Fibroblast of gingiva (primary cell): ENCODE data around the gene RBP5.

Experiments used
- DNase-seq: peaks from one replicate; pipeline ENCODE4 v3.0.0-alpha.2; 2011; ENCODE audit warnings: low read depth

RBP5 gene, protein sequence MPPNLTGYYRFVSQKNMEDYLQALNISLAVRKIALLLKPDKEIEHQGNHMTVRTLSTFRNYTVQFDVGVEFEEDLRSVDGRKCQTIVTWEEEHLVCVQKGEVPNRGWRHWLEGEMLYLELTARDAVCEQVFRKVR

GRCh38 chr12:7128681-7129286, at the start of gene RBP5:
Gene RBP5, minus strand, starts transcription at chr12:7128889. Its CDS starts 114 bp downstream, at chr12:7128775.
- DNase-seq, result no peak

DNA sequence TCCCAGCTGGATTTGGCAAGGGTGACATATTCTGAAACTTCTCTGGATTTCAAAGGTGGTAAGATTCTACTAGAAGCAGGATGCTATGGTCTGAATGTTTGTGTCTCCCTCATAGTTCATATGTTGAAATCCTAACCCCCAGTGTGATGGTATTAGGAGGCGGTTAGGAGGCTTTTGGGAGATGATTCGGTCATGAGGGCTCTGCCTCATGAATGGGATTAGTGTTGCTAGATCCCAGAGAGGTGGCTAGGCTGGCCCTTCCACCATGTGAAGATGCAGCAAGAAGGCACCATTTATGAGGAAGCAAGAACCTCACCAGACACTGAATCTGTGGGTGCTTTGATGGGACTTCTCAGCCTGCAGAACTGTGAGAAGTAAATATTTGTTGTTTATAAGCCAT, 49.8 kb upstream of the RBP5 start:
- DNase-seq, result no peak

GRCh38 chr12:7176595-7176994, 47.9 kb upstream of the RBP5 start:
- DNase-seq, result no peak

DNA sequence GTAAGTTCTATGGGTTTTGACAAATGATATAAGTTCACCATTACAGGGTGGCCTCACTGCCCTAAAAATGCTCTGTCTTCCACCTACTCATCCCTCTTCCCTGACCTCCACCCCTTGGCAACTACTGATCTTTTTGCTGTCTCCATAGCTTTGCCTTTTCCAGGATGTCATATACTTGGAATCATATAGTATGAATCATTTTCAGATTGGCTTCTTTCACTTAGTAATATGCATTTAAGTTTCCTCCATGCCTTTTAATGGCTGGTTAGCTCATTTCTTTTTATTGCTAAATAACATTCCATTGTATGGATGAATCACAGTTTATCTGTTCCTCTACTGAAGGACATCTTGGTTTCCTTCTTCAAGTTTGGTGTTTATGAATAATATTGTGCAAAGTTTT, 46.8 kb upstream of the RBP5 start:
- DNase-seq, result no peak

DNA sequence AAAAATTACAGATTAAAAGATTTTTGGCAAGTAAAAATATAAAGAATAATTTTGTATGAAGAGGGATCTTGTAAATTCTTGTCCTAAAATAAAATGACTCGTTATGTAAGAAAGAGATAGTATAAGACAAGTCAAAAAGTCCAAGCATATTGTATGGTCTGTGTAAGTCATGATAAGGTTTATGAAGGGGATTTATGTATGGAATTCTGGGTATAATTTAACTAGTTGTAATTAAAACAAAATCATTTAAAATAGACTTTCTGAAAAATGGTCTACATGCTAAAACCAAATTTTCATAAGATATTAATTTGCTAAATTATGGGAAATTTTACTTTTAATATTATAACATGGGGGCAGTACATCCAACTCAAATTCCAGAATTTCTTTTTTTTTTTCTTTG, 43.2 kb upstream of the RBP5 start:
- no peak for DNase-seq

GRCh38 chr12:7169951-7170350, 41.3 kb upstream of the RBP5 start:
- DNase-seq, result no peak

GRCh38 chr12:7162691-7163114, 34.0 kb upstream of the RBP5 start:
- DNase-seq, result no peak

GRCh38 chr12:7161811-7162210, 33.1 kb upstream of the RBP5 start:
- peak; percentile 95 for DNase-seq

GRCh38 chr12:7161327-7161726, 32.6 kb upstream of the RBP5 start:
- DNase-seq, result no peak

GRCh38 chr12:7160183-7160582, 31.5 kb upstream of the RBP5 start:
- no peak for DNase-seq

GRCh38 chr12:7158781-7159609, 30.3 kb upstream of the RBP5 start:
- DNase-seq, result peak; percentile 32

DNA sequence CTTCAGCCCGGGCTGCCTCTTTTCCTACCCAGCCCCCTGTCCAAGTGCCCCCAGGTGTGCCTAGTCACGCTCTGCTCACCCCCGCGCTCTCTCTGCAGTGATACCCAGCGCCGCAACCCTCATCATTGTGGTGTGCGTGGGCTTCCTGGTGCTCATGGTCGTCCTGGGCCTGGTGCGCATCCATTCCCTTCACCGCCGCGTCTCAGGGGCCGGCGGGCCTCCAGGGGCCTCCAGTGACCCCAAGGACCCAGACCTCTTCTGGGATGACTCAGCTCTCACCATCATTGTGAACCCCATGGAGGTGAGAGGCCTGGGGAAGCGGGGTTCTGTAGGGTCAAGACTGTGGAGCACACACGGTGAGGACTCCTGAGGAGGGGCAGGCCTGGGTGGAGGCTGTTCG, 28.7 kb upstream of the RBP5 start:
- no peak for DNase-seq

DNA sequence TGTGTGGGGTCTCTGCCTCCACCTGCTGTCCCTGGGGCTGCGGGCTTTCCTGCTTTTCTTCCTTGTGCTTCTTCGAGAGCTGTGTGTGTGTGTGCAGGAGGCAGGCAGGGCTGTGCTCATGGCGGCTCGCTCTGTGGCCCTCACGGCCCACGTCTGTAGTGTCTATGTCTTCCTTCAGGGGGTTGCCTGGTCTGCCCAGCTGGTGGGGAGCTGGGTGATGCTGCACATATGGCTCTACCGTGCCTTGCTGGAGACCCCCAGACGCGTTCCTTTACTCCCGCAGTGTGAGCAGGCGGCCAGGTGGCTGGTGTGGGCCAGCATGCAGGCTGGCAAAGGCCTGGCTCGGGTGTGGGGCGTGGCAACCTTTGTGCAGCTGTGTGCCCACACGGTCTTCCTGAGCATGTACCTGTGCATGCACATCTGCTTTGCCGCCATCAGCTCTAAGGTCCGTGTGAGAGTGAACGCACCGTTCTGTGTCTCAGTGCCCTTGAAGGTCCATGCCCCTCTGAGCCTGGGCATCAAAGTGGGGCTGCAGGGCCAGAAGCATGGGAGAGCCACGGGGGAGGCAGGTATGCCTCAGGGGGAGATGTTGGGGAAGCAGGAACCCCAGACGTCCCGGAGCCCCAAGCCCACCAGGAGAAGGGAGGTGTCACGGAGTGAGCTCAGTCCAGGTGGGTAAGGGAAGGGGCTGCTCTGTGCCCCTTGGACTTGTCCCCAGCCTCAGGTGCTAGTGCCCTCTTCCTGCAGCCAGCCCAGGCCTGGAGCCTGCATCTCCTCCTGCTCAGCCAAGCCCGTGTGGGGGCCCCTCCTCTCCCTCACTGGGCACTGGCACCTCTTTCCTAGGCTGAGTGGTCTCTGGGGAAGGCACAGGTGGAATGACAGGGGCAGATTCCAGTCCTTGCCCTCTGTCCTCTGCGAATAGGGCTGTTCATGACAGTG, 27.8 kb upstream of the RBP5 start:
- no peak for DNase-seq

GRCh38 chr12:7155471-7156034, 26.9 kb upstream of the RBP5 start:
- DNase-seq, result no peak

- DNase-seq, result no peak
Measured at GRCh38 chr12:7154901-7155470, 26.3 kb upstream of the RBP5 start.

- no peak for DNase-seq
Measured at GRCh38 chr12:7154042-7154441, 25.4 kb upstream of the RBP5 start.

GRCh38 chr12:7152818-7153217, 24.1 kb upstream of the RBP5 start:
- DNase-seq, result no peak

GRCh38 chr12:7151532-7151931, 22.8 kb upstream of the RBP5 start:
- peak; percentile 25 for DNase-seq

- DNase-seq, result no peak
Measured at GRCh38 chr12:7150841-7151240, 22.2 kb upstream of the RBP5 start.

GRCh38 chr12:7150356-7150755, 21.7 kb upstream of the RBP5 start:
- DNase-seq, result no peak

DNA sequence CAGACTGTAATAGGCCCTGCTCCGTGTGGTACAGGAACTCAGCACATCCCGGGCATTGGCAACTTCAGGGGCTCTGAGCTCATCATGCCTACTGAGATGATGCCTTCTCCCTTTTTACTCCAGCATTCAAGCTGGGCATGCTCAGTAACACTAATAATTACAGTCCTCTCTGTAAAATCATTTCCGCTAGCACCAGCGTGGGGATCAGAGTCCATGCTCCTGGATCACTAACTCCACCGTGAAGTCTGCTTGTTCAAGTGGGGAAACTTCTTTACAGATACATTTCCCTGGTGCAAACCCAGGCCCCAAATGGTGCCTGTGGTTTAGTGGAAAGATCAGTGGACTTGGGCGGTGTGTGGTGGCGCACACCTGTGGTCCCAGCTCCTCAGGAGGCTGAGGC, 18.2 kb upstream of the RBP5 start:
- DNase-seq, result no peak

GRCh38 chr12:7146228-7146627, 17.5 kb upstream of the RBP5 start:
- DNase-seq, result no peak
